GM12878 (cell line): ENCODE data around the gene TRAPPC6A.

Experiments used
- EZH2 ChIP-seq: IDR thresholded peaks from 2 replicates; pipeline ENCODE4 v1.6.1; 2012; ENCODE audit warnings: low read depth, mild to moderate bottlenecking, control low read depth, inconsistent platforms, low read length, borderline replicate concordance; ENCODE audit not compliant: control insufficient read depth
- NFYB ChIP-seq: IDR thresholded peaks from 2 replicates; pipeline ENCODE4 v1.6.1; 2011; ENCODE audit warnings: low read depth, mild to moderate bottlenecking, low read length, improper control_type of control experiment, moderate library complexity; ENCODE audit not compliant: insufficient read depth
- RCOR1 ChIP-seq: conservative IDR thresholded peaks from 2 replicates; pipeline ENCODE4 v1.6.1; 2012; ENCODE audit warnings: low read depth, low read length, improper control_type of control experiment
- ZNF217 ChIP-seq: fragments of 450-650 bp; IDR thresholded peaks from 2 replicates; pipeline ENCODE4 v1.6.1; 2017; ENCODE audit warnings: antibody characterized with exemption, mild to moderate bottlenecking
- TF ChIP-seq, protein P1 (sequence below): fragments of 450-650 bp; IDR thresholded peaks from 2 replicates; pipeline ENCODE4 v1.6.1; 2016; ENCODE audit warnings: mild to moderate bottlenecking, moderate library complexity, borderline replicate concordance
- TF ChIP-seq, protein P2 (sequence below), 3 experiments: IDR thresholded peaks in 2 of 3; conservative IDR thresholded peaks in 1 of 3; 2 replicates each; pipeline ENCODE4 v1.5.1; 2011; ENCODE audit warnings: low read depth in 3 of 3, low read length in 3 of 3, mild to moderate bottlenecking in 3 of 3, control low read depth in 2 of 3, moderate library complexity in 2 of 3, inconsistent platforms in 1 of 3, mixed read lengths in 1 of 3; ENCODE audit not compliant: control insufficient read depth in 2 of 3, insufficient read depth in 1 of 3; ENCODE audit errors: extremely low read depth in 1 of 3
- TF ChIP-seq, protein P3 (sequence below): IDR thresholded peaks from 2 replicates; pipeline ENCODE4 v1.6.1; 2011; ENCODE audit warnings: low read depth, mild to moderate bottlenecking, low read length, moderate library complexity, borderline replicate concordance; ENCODE audit errors: extremely low read depth
- TF ChIP-seq, protein P4 (sequence below): IDR thresholded peaks from 2 replicates; pipeline ENCODE4 v1.6.1; 2012; ENCODE audit warnings: low read depth, low read length, improper control_type of control experiment

DNA sequence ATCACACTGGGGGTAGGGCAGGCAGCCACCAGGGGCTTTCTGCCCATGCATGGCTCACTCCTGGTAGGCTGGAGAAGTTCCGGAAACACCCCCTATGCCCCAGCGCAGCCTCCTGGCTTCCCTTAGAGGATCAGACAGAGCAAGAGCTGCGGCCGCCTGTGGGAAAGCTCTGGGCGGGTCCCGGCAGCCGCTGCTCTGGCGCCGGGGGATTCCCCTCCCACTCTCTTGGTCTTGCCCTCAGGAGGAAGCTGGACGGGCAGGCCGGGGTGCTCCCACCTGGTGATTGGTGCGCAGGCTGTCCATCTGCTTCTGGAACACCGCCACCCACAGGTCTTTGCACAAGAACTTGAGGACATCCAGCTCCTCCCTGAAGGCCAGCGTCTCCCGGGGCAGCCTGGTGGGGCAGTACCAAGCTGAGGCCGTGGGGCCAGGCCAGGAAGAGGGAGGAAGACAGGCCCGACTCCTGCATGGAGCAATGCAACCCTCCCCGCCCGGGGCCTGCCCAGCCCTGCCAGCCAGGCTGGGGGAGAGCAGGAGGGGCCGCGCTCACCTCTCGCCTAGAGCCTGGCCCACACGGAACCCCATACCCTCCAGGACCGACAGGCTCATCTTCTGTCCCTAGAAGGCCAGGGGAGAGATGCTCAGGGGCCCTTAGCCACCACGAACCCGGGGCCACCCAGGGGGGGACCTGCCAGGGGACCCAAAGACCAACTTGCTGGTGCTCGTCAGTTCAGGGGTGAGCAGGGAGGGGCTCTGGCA lies 13.3 kb downstream of the TRAPPC6A start:
- TF ChIP-seq, protein P1, sequence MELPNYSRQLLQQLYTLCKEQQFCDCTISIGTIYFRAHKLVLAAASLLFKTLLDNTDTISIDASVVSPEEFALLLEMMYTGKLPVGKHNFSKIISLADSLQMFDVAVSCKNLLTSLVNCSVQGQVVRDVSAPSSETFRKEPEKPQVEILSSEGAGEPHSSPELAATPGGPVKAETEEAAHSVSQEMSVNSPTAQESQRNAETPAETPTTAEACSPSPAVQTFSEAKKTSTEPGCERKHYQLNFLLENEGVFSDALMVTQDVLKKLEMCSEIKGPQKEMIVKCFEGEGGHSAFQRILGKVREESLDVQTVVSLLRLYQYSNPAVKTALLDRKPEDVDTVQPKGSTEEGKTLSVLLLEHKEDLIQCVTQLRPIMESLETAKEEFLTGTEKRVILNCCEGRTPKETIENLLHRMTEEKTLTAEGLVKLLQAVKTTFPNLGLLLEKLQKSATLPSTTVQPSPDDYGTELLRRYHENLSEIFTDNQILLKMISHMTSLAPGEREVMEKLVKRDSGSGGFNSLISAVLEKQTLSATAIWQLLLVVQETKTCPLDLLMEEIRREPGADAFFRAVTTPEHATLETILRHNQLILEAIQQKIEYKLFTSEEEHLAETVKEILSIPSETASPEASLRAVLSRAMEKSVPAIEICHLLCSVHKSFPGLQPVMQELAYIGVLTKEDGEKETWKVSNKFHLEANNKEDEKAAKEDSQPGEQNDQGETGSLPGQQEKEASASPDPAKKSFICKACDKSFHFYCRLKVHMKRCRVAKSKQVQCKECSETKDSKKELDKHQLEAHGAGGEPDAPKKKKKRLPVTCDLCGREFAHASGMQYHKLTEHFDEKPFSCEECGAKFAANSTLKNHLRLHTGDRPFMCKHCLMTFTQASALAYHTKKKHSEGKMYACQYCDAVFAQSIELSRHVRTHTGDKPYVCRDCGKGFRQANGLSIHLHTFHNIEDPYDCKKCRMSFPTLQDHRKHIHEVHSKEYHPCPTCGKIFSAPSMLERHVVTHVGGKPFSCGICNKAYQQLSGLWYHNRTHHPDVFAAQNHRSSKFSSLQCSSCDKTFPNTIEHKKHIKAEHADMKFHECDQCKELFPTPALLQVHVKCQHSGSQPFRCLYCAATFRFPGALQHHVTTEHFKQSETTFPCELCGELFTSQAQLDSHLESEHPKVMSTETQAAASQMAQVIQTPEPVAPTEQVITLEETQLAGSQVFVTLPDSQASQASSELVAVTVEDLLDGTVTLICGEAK = no peak
- TF ChIP-seq EZH2 = no peak
- TF ChIP-seq, protein P2, sequence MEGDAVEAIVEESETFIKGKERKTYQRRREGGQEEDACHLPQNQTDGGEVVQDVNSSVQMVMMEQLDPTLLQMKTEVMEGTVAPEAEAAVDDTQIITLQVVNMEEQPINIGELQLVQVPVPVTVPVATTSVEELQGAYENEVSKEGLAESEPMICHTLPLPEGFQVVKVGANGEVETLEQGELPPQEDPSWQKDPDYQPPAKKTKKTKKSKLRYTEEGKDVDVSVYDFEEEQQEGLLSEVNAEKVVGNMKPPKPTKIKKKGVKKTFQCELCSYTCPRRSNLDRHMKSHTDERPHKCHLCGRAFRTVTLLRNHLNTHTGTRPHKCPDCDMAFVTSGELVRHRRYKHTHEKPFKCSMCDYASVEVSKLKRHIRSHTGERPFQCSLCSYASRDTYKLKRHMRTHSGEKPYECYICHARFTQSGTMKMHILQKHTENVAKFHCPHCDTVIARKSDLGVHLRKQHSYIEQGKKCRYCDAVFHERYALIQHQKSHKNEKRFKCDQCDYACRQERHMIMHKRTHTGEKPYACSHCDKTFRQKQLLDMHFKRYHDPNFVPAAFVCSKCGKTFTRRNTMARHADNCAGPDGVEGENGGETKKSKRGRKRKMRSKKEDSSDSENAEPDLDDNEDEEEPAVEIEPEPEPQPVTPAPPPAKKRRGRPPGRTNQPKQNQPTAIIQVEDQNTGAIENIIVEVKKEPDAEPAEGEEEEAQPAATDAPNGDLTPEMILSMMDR (IDR thresholded peaks at IDR 0.05 in 2 of 3, conservative IDR thresholded peaks at IDR 0.05 in 1 of 3; ENCODE audit: control insufficient read depth in 2 of 3, extremely low read depth in 1 of 3, insufficient read depth in 1 of 3, low read depth in 3 of 3, low read length in 3 of 3) = peak; percentile 8 to 33 (median 32); a peak in 3 of 6 replicates
- TF ChIP-seq ZNF217 = no peak
- TF ChIP-seq, protein P3, sequence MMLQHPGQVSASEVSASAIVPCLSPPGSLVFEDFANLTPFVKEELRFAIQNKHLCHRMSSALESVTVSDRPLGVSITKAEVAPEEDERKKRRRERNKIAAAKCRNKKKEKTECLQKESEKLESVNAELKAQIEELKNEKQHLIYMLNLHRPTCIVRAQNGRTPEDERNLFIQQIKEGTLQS = no peak
- peak; percentile 73; the same call in 1 of the 2 replicates for TF ChIP-seq NFYB
- TF ChIP-seq, protein P4, sequence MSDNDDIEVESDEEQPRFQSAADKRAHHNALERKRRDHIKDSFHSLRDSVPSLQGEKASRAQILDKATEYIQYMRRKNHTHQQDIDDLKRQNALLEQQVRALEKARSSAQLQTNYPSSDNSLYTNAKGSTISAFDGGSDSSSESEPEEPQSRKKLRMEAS = no peak
- TF ChIP-seq RCOR1 = no peak
